Measurements from ENCODE around the gene CORO2B.
"Not testable (repeated sequence)": the region's sequence is repeated elsewhere in the genome, so short reads cannot be mapped to it uniquely, and the experiment has no call there.

The CORO2B gene

GRCh38 chr15:68599560-68600071 lies 20.8 kb downstream of the CORO2B start:
- DNase-seq: no peak
- in situ Hi-C loops (cut with MboI; ENCODE audit: low pct_unique_long_range_greater_than_20kb, low sequenced_read_pairs): no loop called here

GRCh38 chr15:68601206-68602197 lies 22.7 kb downstream of the CORO2B start:
- DNase-seq: no peak

GRCh38 chr15:68602459-68603215 lies 23.8 kb downstream of the CORO2B start:
- DNase-seq: no peak
- in situ Hi-C loops (cut with MboI; ENCODE audit: low pct_unique_long_range_greater_than_20kb, low sequenced_read_pairs): no loop called here

More at GRCh38 chr15:68601206-68602197, 22.7 kb downstream of the CORO2B start:
- in situ Hi-C loops (cut with MboI; ENCODE audit: low pct_unique_long_range_greater_than_20kb, low sequenced_read_pairs): no loop called here

DNA sequence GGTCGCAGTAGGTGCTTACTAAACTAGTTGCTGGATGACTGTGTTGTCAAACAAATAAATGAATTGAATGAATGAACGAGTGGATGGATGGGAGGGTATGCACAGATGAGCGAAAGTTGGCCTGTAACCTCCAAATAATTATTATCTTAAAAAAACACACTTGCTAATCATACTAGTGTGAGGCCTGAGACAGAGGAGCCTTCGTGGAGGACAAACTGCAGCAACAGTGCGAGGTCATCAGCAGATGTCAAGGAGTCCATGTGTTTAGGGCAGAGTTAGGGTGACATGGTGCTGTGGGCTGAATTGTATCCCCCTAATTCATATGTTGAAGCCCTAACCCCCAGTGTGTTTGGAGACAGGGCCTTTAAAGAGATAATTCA lies 24.4 kb downstream of the CORO2B start:
- DNase-seq: no peak
- in situ Hi-C loops (cut with MboI; ENCODE audit: low pct_unique_long_range_greater_than_20kb, low sequenced_read_pairs): no loop called here

DNA sequence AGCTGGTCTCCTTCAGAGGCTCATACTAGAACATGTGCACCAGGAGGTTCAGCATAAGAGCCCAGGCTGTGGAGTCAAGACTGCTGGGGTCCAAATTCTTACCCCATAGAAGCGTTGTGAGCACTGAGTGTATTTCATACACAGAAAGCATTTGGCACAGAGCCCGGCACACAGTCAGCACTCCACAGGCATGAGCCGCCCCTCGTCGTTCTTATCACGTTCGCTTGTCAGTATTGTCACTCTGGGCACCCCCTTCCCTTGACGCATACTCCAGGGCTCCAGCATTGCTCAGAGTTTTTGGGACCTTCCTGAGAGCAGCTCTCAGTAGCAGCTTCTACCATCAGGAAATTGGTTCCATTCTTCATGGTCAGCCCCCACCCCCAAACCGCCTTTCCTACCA lies 25.2 kb downstream of the CORO2B start:
- in situ Hi-C loops (cut with MboI; ENCODE audit: low pct_unique_long_range_greater_than_20kb, low sequenced_read_pairs): no loop called here
- DNase-seq: no peak

GRCh38 chr15:68604840-68605478 lies 26.2 kb downstream of the CORO2B start:
- in situ Hi-C loops (cut with MboI; ENCODE audit: low pct_unique_long_range_greater_than_20kb, low sequenced_read_pairs); DNase-seq: not testable (repeated sequence)

- in situ Hi-C loops (cut with MboI; ENCODE audit: low pct_unique_long_range_greater_than_20kb, low sequenced_read_pairs): no loop called here
- no peak for DNase-seq
Observed at GRCh38 chr15:68606375-68606774, 27.6 kb downstream of the CORO2B start.

DNA sequence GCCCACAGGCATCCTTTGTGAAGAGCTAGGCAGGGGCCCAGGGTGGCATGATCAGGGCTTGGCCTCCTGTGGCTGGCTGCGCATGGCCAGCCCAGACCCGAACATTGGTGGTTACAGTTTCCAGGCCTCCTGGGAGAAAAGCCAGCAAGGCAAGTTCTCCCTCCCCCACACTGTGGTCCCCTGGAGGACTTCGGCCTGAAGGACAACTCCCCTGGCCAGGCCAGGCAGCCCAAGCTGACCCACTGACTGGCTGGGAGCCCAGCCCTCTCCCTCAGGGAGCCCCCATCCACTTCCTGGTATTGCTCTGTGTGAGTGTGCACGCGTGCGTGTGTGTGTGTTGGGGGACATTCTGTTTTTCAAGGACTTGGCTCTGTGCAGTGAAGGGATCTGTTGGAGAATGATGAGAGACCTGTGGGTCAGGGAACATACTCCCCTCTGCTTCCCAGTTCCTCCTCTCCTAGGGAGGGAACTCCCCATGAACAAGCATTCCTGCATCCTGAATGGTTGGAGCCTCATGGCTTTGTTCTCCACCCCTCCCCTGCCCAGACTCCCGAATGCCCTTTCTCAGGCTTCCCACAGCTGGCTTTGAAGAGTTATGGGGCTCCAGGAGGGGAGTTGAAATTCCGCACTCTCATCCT lies 29.5 kb downstream of the CORO2B start:
- in situ Hi-C loops (cut with MboI; ENCODE audit: low pct_unique_long_range_greater_than_20kb, low sequenced_read_pairs): no loop called here
- no peak for DNase-seq

DNA sequence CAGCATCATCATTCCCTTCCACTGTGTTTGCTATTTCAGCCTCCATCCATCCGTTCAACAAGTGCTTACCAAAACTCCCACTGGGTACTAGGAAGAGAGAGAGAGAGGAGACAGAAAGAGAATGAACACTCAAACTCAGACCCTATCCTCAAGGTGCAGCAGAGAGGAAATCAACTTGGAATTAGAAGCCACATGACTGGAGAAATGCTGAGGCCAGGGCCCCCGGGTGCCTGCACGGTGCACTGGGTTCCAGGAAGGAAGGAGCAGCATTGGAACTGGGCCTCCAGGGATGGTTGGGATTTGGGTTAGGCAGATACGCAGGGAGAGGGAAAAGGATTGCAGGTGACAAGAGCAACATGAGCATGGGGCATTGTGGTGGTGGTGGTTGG lies 30.0 kb downstream of the CORO2B start:
- DNase-seq: no peak
- in situ Hi-C loops (cut with MboI; ENCODE audit: low pct_unique_long_range_greater_than_20kb, low sequenced_read_pairs): no loop called here

DNA sequence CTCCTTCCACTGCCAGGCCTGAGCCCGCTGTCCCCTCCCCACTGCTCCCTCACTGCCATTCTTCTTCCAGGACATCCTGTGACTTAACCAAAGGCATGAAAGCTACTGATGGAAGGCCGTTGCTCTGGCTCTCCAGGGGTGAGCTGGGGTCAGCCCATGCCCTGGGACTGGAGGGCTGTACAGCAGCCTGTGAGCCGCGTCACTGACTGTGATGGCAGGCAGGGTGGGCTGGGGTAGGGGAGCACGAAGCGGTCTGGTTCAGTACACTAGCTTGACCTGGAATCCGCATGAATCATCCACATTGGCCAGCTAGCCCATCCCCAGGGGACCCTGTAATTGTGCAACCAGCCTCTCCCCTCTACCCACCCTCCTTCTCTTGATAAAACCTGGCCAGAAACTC lies 30.8 kb downstream of the CORO2B start:
- DNase-seq: no peak
- in situ Hi-C loops (cut with MboI; ENCODE audit: low pct_unique_long_range_greater_than_20kb, low sequenced_read_pairs): no loop called here

DNA sequence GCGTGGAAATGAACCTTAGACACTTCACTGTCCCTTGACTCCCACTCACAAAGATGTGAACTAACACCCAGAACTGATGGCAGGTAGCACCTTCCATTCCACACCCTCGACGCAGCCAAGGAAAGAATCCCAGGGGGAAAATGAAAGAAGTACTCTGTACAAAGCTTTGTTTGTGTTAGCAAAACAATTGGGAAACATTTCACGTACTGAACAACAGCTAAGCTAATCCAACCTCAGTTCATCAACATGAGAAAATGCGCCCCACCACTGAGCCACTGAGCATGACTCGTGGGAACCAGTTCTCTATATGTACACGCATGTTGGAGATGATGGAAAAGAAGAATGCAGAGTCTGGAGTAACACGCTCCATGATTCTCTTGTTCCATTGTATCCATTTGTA lies 32.0 kb downstream of the CORO2B start:
- DNase-seq: no peak
- in situ Hi-C loops (cut with MboI; ENCODE audit: low pct_unique_long_range_greater_than_20kb, low sequenced_read_pairs): no loop called here

GRCh38 chr15:68612503-68612902 lies 33.7 kb downstream of the CORO2B start:
- DNase-seq: no peak
- in situ Hi-C loops (cut with MboI; ENCODE audit: low pct_unique_long_range_greater_than_20kb, low sequenced_read_pairs): no loop called here

DNA sequence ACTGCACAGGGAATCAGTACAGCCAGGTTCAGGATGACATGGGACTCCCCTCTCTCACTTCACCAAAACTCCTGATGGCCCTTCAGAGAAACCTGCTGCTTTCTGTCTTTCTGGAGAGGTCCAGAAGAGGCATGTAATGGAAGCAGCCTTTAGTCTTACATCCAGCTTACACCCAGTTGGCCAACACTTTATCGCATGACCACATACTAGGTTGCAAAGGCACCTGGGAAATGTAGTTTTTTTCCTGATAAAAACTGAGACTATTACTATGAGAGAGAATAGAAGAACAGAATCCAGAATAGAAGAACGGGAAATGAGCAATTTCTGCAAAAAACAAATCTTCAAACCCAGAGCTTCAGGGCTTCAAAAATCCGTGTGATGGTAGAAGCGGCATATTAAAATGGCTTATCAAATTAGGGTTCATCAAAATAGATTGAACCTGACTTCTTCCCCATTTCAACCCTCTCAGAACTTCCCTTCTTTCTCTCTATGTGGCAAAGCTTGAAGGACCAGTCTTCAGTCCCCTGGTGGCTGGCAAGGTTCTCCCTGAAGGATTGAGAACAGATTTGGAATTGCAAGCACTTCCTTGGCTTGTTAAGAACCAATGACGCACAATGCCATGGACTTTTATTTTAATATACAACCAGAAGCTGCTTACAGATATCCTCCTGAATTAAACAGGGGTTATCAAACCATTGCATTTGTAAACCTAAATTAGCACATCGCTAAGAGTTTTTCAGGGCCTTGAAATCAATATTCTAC lies 34.4 kb downstream of the CORO2B start:
- DNase-seq: no peak
- in situ Hi-C loops (cut with MboI; ENCODE audit: low pct_unique_long_range_greater_than_20kb, low sequenced_read_pairs): no loop called here

DNA sequence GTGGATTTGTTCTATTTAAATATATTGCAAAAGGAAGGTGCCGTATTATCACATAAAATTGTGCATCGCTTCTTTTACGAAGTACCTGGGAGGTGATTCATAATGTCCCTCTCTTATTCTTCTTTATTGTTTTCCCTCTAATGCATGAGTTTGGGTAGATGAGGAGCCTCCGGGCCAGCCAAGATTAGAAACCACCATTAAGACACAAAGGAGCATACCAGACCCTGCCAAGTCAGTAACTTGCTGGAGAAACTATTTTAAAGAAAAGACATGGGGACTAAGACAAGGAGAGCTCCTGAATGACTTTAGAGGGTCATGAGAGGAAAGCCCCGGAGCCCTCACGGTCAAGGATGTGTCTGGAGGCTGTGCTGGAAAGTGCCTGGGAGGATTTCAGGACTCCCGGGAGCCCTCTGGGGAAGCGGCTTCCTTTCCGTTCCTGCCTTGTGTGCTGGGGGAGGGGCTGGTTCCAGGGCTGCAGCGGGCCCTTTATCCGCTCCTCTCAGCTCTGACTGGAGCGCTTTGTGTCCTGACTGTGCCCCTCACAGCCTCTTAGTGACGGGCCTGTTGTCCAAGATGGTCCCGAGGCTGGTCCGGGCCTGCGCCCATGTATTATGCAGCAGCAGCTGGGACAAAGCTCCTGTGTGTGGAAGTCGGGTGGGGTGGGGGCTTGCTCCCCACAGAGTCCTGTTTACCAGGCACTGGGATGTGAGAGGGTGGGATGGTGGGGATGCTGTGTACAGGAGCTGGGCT lies 35.7 kb downstream of the CORO2B start:
- no peak for DNase-seq
- in situ Hi-C loops (cut with MboI; ENCODE audit: low pct_unique_long_range_greater_than_20kb, low sequenced_read_pairs): no loop called here

GRCh38 chr15:68615301-68615700 lies 36.5 kb downstream of the CORO2B start:
- no peak for DNase-seq
- in situ Hi-C loops (cut with MboI; ENCODE audit: low pct_unique_long_range_greater_than_20kb, low sequenced_read_pairs): no loop called here

GRCh38 chr15:68615811-68616210 lies 37.0 kb downstream of the CORO2B start:
- DNase-seq: no peak
- in situ Hi-C loops (cut with MboI; ENCODE audit: low pct_unique_long_range_greater_than_20kb, low sequenced_read_pairs): no loop called here

- no peak for DNase-seq
- in situ Hi-C loops (cut with MboI; ENCODE audit: low pct_unique_long_range_greater_than_20kb, low sequenced_read_pairs): no loop called here
Observed at GRCh38 chr15:68616397-68616796, 37.6 kb downstream of the CORO2B start.

GRCh38 chr15:68617001-68617400 lies 38.2 kb downstream of the CORO2B start:
- in situ Hi-C loops (cut with MboI; ENCODE audit: low pct_unique_long_range_greater_than_20kb, low sequenced_read_pairs): no loop called here

More at GRCh38 chr15:68617001-68617400, 38.2 kb downstream of the CORO2B start:
- DNase-seq: no peak

Data from KBM-7 (cell line).